Aortic smooth muscle cell (primary cell): ENCODE measurements around the gene RND3. TPM values are rescaled to one million over a fixed set of nuclear protein-coding genes. Genes with fewer than 3 reads are reported as not detected.

Experiments
- total RNA-seq: library from RNA; depleted of rRNA; stranded (reverse); fragments of >200 nt; gene quantifications from 2 replicates; pipeline ENCODE4 v1.2.3, GENCODE V29; 2014

RND3 gene, protein sequence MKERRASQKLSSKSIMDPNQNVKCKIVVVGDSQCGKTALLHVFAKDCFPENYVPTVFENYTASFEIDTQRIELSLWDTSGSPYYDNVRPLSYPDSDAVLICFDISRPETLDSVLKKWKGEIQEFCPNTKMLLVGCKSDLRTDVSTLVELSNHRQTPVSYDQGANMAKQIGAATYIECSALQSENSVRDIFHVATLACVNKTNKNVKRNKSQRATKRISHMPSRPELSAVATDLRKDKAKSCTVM
- 274 and 285 TPM in 2 replicates for total RNA-seq

GRCh38 chr2:150487537-150488429 is at the start of gene RND3:
Gene RND3 (minus strand): TSS chr2:150487667. CDS start chr2:150487417, 250 bp downstream.

